ENCODE data around the gene MDN1. TPM values are rescaled to one million over a fixed set of nuclear protein-coding genes. Genes with fewer than 3 reads are reported as not detected.

The MDN1 gene
- total and polyA plus RNA-seq, 7 donors = 3.0 to 29.9 (median 16.5) TPM

DNA sequence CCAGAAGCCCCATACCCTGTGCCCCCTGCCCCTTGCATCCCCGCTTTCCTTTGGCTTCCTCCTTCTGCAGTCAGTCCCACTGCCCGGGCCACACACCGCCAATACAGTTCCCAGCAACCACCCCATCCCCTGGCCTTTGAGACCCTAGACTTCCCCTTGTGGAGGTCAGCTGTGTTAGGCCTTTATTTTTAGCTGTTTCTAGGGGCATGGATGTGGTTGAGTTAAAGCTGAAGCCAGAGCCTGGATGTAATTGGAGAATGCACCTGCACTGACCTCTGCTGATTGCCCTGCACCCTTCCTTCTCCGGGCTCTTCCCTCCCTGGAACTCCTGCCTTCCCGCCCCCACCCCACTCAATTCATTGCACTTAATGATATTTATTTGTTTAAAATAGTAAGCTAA is 214.9 kb downstream of the MDN1 start:
- intact Hi-C loops (cut with DNase I) = no loop called here
- Histone ChIP-seq H3K27me3 (no peaks in the 10 kb centered on the region), H3K4me3 (no peak overlapping the region), H3K4me1 (no peaks in the 10 kb centered on the region), H3K9me3 (no peaks in the 10 kb centered on the region), H3K27ac (no peak overlapping the region), H3K36me3 (no peaks in the 10 kb centered on the region)
- 83 to 87% methylated on average over 5 of the region's 5 CpGs for WGBS, 2 donors
- no peak for DNase-seq
- no peak for TF ChIP-seq EP300 (IDR thresholded peaks at IDR 0.05)
- TF ChIP-seq POLR2A (IDR thresholded peaks at IDR 0.05) = no peak
- TF ChIP-seq POLR2AphosphoS5 (IDR thresholded peaks at IDR 0.05) = no peak
- TF ChIP-seq, protein P1, sequence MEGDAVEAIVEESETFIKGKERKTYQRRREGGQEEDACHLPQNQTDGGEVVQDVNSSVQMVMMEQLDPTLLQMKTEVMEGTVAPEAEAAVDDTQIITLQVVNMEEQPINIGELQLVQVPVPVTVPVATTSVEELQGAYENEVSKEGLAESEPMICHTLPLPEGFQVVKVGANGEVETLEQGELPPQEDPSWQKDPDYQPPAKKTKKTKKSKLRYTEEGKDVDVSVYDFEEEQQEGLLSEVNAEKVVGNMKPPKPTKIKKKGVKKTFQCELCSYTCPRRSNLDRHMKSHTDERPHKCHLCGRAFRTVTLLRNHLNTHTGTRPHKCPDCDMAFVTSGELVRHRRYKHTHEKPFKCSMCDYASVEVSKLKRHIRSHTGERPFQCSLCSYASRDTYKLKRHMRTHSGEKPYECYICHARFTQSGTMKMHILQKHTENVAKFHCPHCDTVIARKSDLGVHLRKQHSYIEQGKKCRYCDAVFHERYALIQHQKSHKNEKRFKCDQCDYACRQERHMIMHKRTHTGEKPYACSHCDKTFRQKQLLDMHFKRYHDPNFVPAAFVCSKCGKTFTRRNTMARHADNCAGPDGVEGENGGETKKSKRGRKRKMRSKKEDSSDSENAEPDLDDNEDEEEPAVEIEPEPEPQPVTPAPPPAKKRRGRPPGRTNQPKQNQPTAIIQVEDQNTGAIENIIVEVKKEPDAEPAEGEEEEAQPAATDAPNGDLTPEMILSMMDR (IDR thresholded peaks at IDR 0.05) = no peak

DNA sequence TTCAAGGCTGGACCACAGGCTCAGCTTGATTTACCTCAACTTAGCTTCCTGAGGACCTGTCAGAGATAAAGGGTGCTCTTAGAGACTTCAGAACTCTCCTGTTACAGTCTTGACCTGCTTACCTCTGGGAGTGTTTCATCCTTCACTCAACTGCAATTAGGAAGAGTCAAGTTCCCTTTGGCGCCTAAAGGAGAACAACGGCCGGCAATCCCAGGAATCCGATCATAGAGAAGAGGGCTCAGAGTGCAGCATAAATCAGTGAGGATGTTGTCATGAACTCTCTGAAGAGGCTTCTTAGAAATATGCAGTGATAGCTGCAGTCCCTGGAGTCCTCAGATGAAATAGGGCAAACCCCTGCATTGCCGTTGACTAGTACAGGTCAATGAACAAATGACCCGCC is 217.4 kb downstream of the MDN1 start:
- H3K9me3 ChIP-seq = no peaks in the 10 kb centered on the region
- 94 to 95% methylated on average over 6 of the region's 6 CpGs for WGBS, 2 donors
- no peaks in the 10 kb centered on the region for H3K27me3 ChIP-seq
- no peak overlapping the region for H3K27ac ChIP-seq
- DNase-seq = no peak
- no peak overlapping the region for H3K4me3 ChIP-seq
- TF ChIP-seq EP300 (IDR thresholded peaks at IDR 0.05) = no peak
- TF ChIP-seq, protein P1 (IDR thresholded peaks at IDR 0.05) = no peak
- TF ChIP-seq POLR2A (IDR thresholded peaks at IDR 0.05) = no peak
- no peak for TF ChIP-seq POLR2AphosphoS5 (IDR thresholded peaks at IDR 0.05)
- intact Hi-C loops (cut with DNase I) = no loop called here
- H3K36me3 ChIP-seq = no peaks in the 10 kb centered on the region
- peaks cover 0 to 1% (median 0%) of the 10 kb centered on the region in 4 donors for H3K4me1 ChIP-seq

DNA sequence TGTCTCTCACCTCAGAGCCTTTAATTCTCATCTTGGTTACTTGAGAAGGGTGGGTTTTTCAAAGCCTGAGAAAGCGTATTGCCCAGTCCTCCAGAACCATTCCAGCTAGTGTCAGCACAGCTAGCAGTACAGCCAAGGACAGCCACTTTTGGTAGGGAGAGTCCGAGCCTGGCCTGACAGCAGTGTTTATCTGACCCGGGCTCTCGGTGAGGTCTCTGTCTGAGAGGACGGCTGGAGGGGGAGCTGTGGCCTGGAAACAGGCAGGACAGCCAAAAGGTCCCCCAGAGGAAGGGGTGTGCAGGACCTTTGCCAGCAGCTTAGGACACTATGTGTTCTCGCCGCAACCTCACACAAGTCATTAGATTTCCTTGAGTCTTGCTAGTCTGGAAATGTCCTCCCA is 219.9 kb downstream of the MDN1 start:
- TF ChIP-seq EP300 (IDR thresholded peaks at IDR 0.05) (no peak), POLR2AphosphoS5 (IDR thresholded peaks at IDR 0.05) (no peak), POLR2A (IDR thresholded peaks at IDR 0.05) (no peak)
- TF ChIP-seq, protein P1 (IDR thresholded peaks at IDR 0.05) = no peak
- DNase-seq = no peak
- Histone ChIP-seq H3K9me3 (no peaks in the 10 kb centered on the region), H3K4me3 (no peak overlapping the region), H3K27me3 (no peaks in the 10 kb centered on the region), H3K4me1 (peaks cover 0 to 9% (median 0%) of the 10 kb centered on the region in 4 donors), H3K36me3 (no peaks in the 10 kb centered on the region), H3K27ac (no peak overlapping the region)
- WGBS, 2 donors = 80 to 91% methylated on average over 7 of the region's 7 CpGs
- intact Hi-C loops (cut with DNase I) = no loop called here

DNA sequence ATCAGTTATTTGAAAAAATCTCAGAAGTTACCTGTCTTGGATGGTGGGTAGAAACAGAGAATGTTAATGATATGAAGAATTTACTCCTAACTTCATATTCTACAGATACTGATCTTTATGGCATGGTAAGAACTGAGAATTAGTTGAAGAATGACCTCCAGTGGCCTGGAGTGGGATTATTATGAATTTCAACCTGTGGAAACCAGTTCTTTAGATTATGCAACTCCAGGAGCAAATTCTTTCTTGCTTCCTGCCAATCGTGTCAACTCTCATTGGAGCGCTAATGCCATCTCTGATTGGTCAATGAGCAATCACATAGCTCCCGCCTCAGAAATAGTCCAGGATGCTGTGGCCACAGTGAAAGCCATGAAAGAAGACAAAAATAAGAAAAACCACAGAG is 221.6 kb downstream of the MDN1 start:
- TF ChIP-seq, protein P1 (IDR thresholded peaks at IDR 0.05) = no peak
- TF ChIP-seq POLR2A (IDR thresholded peaks at IDR 0.05) (no peak), EP300 (IDR thresholded peaks at IDR 0.05) (no peak), POLR2AphosphoS5 (IDR thresholded peaks at IDR 0.05) (no peak)
- peaks cover 0 to 9% (median 0%) of the 10 kb centered on the region in 4 donors for H3K4me1 ChIP-seq
- H3K27ac ChIP-seq = no peak overlapping the region
- DNase-seq = no peak
- no peaks in the 10 kb centered on the region for H3K27me3 ChIP-seq
- intact Hi-C loops (cut with DNase I) = no loop called here
- 52 to 60% methylated on average over 3 of the region's 3 CpGs for WGBS, 2 donors
- H3K9me3 ChIP-seq = no peaks in the 10 kb centered on the region
- no peaks in the 10 kb centered on the region for H3K36me3 ChIP-seq
- no peak overlapping the region for H3K4me3 ChIP-seq

DNA sequence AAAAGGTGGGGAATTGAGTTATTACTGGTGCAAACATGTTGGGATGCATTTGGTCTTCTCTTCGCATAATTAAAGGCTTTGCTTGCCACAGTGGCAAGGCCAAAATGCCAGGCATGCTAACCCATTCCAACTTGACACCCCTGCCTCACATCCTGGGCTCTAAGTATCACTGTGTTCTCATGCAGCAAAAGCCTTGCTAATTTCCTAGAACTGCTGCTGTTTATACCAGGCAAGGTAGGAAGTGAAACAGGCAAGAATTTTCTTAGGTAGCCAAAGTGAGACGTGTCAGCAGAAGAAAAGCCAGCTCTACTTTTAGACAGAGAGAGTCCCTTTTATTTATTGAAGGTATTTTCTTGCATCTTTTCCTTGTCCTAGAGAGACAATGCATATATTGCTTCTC is 222.2 kb downstream of the MDN1 start:
- 69 to 78% methylated on average over 2 of the region's 2 CpGs for WGBS, 2 donors
- Histone ChIP-seq H3K36me3 (no peaks in the 10 kb centered on the region), H3K27me3 (no peaks in the 10 kb centered on the region), H3K4me1 (peaks cover 0 to 9% (median 0%) of the 10 kb centered on the region in 4 donors), H3K4me3 (no peak overlapping the region), H3K27ac (no peak overlapping the region), H3K9me3 (no peaks in the 10 kb centered on the region)
- no peak for DNase-seq
- TF ChIP-seq POLR2AphosphoS5 (IDR thresholded peaks at IDR 0.05) (no peak), EP300 (IDR thresholded peaks at IDR 0.05) (no peak), POLR2A (IDR thresholded peaks at IDR 0.05) (no peak)
- TF ChIP-seq, protein P1 (IDR thresholded peaks at IDR 0.05) = no peak
- intact Hi-C loops (cut with DNase I) = no loop called here

Data from sigmoid colon (tissue), 7 donors.